Uterus (tissue), 2 donors: ENCODE results near the gene SELENOI.

Experiments
- CTCF ChIP-seq, 4 experiments: fragments of 200-600 bp in 2 of 4; fragments of 450-650 bp in 2 of 4; sonication (generic) in 2 of 4; IDR thresholded peaks; one replicate each; pipeline ENCODE4 v1.5.1; 2016 to 2019; ENCODE audit warnings: antibody characterized with exemption in 4 of 4, mild to moderate bottlenecking in 2 of 4, moderate library complexity in 1 of 4
- POLR2A ChIP-seq, 2 donors: fragments of 450-650 bp; IDR thresholded peaks; one replicate each; pipeline ENCODE4 v1.6.1; 2016; ENCODE audit warnings: antibody characterized with exemption in 2 of 2, mild to moderate bottlenecking in 1 of 2, moderate library complexity in 1 of 2

GRCh38 chr2:26422947-26423629, 77.1 kb downstream of the SELENOI start:
- TF ChIP-seq CTCF (IDR thresholded peaks at IDR 0.05) (no peak), POLR2A (IDR thresholded peaks at IDR 0.05) (no peak)
